HG02973 (cell line): ENCODE data around the gene COIL.

Experiments
- ATAC-seq: cut with Tn5 transposase; IDR thresholded peaks from one replicate; pipeline ENCODE4 v1.9.1; 2021; ENCODE audit warnings: moderate library complexity; ENCODE audit not compliant: unreplicated experiment

The COIL gene

GRCh38 chr17:56912105-56912999 is 48.5 kb downstream of the COIL start:
- no peak for ATAC-seq

GRCh38 chr17:56910509-56911235 is 50.2 kb downstream of the COIL start:
- ATAC-seq = no peak

GRCh38 chr17:56909742-56910508 is 50.9 kb downstream of the COIL start:
- no peak for ATAC-seq

- peak; percentile 80 for ATAC-seq
These were observed 52.8 kb downstream of the COIL start for GRCh38 chr17:56908001-56908542.

- ATAC-seq = no peak
These were observed 57.3 kb downstream of the COIL start for GRCh38 chr17:56903560-56903959.

GRCh38 chr17:56902348-56902747 is 58.5 kb downstream of the COIL start:
- no peak for ATAC-seq

GRCh38 chr17:56899403-56899802 is 61.4 kb downstream of the COIL start:
- ATAC-seq = no peak

- ATAC-seq = no peak
These were observed 62.0 kb downstream of the COIL start for GRCh38 chr17:56898874-56899273.

GRCh38 chr17:56897646-56898424 is 63.0 kb downstream of the COIL start:
- ATAC-seq = peak; percentile 51

GRCh38 chr17:56896968-56897359 is 63.9 kb downstream of the COIL start:
- no peak for ATAC-seq

GRCh38 chr17:56896217-56896967 is 64.5 kb downstream of the COIL start:
- ATAC-seq = no peak

GRCh38 chr17:56894859-56895455 is 65.9 kb downstream of the COIL start:
- no peak for ATAC-seq

GRCh38 chr17:56893503-56893902 is 67.3 kb downstream of the COIL start:
- ATAC-seq = no peak

- no peak for ATAC-seq
These were observed 68.5 kb downstream of the COIL start for GRCh38 chr17:56892333-56892732.

GRCh38 chr17:56891751-56892150 is 69.1 kb downstream of the COIL start:
- no peak for ATAC-seq

- no peak for ATAC-seq
These were observed 69.8 kb downstream of the COIL start for GRCh38 chr17:56890906-56891674.

GRCh38 chr17:56890390-56890789 is 70.5 kb downstream of the COIL start:
- no peak for ATAC-seq
